Hepatocyte (in vitro differentiated cells): ENCODE measurements around the gene CREB1.

Experiments
- EZH2 ChIP-seq: fragments of 200-600 bp; sonication (generic); IDR thresholded peaks from 2 replicates; pipeline ENCODE4 v1.6.1; 2016; ENCODE audit warnings: antibody characterized with exemption, mild to moderate bottlenecking, borderline replicate concordance
- EZH2phosphoT487 ChIP-seq: fragments of 200-600 bp; sonication (generic); IDR thresholded peaks from one replicate; pipeline ENCODE4 v1.6.1; 2018; ENCODE audit warnings: antibody characterized with exemption, mild to moderate bottlenecking, low read depth, moderate library complexity; ENCODE audit not compliant: unreplicated experiment, severe bottlenecking
- TF ChIP-seq, protein P1 (sequence below): fragments of 200-600 bp; sonication (generic); IDR thresholded peaks from 2 replicates; pipeline ENCODE4 v1.5.1; 2016; ENCODE audit warnings: antibody characterized with exemption, mild to moderate bottlenecking; ENCODE audit not compliant: poor library complexity

DNA sequence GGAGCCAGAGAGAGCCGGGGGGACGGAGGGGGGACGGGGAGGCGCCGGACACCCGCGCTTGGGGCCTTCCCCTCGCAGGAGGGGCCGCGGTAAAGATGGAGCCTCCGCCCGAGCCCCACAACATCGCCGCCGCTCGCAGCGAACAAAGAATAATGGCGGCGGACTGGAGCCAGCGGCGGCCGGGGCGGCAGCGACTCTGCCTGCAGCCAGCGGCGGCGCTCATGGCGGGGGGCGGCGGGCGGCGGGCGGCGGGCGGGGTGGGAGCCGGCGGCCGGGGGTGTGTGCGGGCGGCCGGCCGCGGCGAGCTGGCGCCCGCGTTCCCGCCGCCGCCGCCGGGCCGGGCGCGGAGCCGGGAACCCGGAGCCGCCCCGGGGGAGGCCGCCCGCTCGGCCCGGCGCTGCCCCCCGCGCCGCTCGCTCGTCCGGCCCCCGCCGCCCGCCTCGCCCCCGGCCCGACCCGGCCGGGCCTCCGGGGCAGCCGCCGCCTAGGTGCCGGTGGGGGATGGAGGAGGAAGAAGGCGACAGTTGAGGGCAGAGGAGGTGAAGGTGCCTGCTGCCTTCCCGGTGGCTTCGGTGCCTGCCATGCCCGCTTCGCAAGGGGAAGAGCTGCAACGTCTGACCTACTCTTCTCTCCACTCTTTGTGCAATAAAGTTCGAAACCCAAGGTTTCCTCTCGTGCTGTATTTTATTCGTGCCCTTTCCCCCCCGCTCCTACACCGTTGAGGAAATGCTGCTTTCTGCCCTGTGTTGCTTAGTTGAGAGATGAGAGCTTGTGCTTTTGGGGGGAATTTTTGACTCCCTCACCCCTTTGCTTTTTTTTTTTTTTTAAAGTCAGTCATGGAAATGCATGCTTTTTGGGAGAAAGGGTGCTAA is 634 bp downstream of the CREB1 start:
- TF ChIP-seq, protein P1, sequence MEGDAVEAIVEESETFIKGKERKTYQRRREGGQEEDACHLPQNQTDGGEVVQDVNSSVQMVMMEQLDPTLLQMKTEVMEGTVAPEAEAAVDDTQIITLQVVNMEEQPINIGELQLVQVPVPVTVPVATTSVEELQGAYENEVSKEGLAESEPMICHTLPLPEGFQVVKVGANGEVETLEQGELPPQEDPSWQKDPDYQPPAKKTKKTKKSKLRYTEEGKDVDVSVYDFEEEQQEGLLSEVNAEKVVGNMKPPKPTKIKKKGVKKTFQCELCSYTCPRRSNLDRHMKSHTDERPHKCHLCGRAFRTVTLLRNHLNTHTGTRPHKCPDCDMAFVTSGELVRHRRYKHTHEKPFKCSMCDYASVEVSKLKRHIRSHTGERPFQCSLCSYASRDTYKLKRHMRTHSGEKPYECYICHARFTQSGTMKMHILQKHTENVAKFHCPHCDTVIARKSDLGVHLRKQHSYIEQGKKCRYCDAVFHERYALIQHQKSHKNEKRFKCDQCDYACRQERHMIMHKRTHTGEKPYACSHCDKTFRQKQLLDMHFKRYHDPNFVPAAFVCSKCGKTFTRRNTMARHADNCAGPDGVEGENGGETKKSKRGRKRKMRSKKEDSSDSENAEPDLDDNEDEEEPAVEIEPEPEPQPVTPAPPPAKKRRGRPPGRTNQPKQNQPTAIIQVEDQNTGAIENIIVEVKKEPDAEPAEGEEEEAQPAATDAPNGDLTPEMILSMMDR = no peak
- TF ChIP-seq EZH2 (no peak), EZH2phosphoT487 (no peak)
